H1 (cell line): ENCODE measurements around the gene GIMAP2.

Experiments used
- ATF3 ChIP-seq: IDR thresholded peaks from 2 replicates; pipeline ENCODE4 v1.6.1; 2011; ENCODE audit warnings: low read depth, mild to moderate bottlenecking, low read length; ENCODE audit not compliant: insufficient read depth
- BACH1 ChIP-seq: IDR thresholded peaks from 2 replicates; pipeline ENCODE4 v1.6.1; 2012; ENCODE audit warnings: low read length, improper control_type of control experiment
- CTCF ChIP-seq, 3 experiments: IDR thresholded peaks; 1 replicate in 2 of 3; 2 replicates in 1 of 3; pipeline versions ENCODE4 v1.5.1 to v1.6.1; 2011; ENCODE audit warnings: low read length in 3 of 3, mild to moderate bottlenecking in 3 of 3, inconsistent platforms in 2 of 3, low read depth in 1 of 3, moderate library complexity in 1 of 3; ENCODE audit not compliant: insufficient read depth in 1 of 3; ENCODE audit errors: control extremely low read depth in 1 of 3
- EGR1 ChIP-seq: IDR thresholded peaks from 2 replicates; pipeline ENCODE4 v1.6.1; 2011; ENCODE audit warnings: low read depth, low read length, borderline replicate concordance
- EP300 ChIP-seq, 2 experiments: IDR thresholded peaks; 1 replicate in 1 of 2; 2 replicates in 1 of 2; pipeline ENCODE4 v1.6.1; 2011 to 2012; ENCODE audit warnings: low read depth in 2 of 2, low read length in 2 of 2, mild to moderate bottlenecking in 2 of 2, borderline replicate concordance in 1 of 2, inconsistent platforms in 1 of 2, moderate library complexity in 1 of 2
- EZH2 ChIP-seq: fragments of 200-600 bp; sonication (generic); IDR thresholded peaks from 2 replicates; pipeline ENCODE4 v1.7.1; 2012; ENCODE audit warnings: low read depth, mild to moderate bottlenecking, moderate library complexity, low read length, inconsistent platforms; ENCODE audit not compliant: severe bottlenecking
- MAFK ChIP-seq: IDR thresholded peaks from 2 replicates; pipeline ENCODE4 v1.6.1; 2012; ENCODE audit warnings: low read depth, mild to moderate bottlenecking, improper control_type of control experiment, low read length
- POLR2A ChIP-seq, 2 experiments: IDR thresholded peaks; 1 replicate in 1 of 2; 2 replicates in 1 of 2; pipeline ENCODE4 v1.6.1; 2011; ENCODE audit warnings: low read depth in 2 of 2, low read length in 2 of 2, mild to moderate bottlenecking in 2 of 2; ENCODE audit errors: control extremely low read depth in 1 of 2
- POU5F1 ChIP-seq: IDR thresholded peaks from 2 replicates; pipeline ENCODE4 v1.6.1; 2011; ENCODE audit warnings: low read depth, mild to moderate bottlenecking, low read length, moderate library complexity
- TAF1 ChIP-seq: IDR thresholded peaks from 2 replicates; pipeline ENCODE4 v1.6.1; 2011; ENCODE audit warnings: mild to moderate bottlenecking, low read depth, low read length
- TEAD4 ChIP-seq: IDR thresholded peaks from 2 replicates; pipeline ENCODE4 v1.6.1; 2012; ENCODE audit warnings: low read depth, low read length, inconsistent platforms, mixed read lengths
- YY1 ChIP-seq: IDR thresholded peaks from 2 replicates; pipeline ENCODE4 v1.6.1; 2011; ENCODE audit warnings: low read depth, mild to moderate bottlenecking, low read length
- TF ChIP-seq, protein P1 (sequence below): IDR thresholded peaks from 2 replicates; pipeline ENCODE4 v1.6.1; 2012; ENCODE audit warnings: inconsistent platforms

DNA sequence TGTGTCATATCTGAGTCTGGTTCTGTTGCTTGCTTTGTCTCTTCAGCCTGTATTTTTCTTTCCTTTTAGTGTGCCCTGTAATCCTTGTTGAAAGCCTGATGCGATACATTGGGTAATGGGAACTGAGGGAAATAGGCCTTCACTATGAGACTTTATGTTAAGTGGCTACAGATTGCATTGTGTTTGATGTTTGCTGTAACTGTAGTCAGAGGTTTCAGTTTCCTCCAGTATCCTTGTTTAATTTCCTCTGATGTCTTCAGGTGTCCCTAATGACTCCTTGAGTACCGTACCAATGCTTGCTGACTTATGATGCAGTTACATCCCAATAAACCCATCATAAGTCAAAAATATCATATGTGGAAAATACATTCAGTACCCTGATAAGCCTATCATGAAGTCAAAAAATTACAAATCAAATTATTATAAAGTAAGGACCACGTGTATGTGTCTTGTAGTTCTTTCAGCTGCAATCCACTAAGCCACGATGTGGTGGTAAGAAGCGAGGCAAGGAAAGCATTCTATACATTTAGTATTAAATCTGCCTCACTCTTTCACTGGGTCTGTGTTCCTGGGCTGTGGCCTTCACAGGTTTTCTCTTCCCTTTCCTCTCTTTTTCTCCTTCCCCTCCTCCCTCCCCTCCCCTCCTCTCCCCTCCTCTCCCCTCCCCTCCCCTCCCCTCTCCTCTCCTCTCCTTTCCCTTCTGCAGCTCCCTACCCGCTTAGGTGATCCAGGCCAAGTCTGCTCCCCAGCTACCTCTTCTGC, 40.1 kb upstream of the GIMAP2 start:
- TF ChIP-seq, protein P1, sequence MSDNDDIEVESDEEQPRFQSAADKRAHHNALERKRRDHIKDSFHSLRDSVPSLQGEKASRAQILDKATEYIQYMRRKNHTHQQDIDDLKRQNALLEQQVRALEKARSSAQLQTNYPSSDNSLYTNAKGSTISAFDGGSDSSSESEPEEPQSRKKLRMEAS, result no peak
- TF ChIP-seq POLR2A (IDR thresholded peaks at IDR 0.05; ENCODE audit: control extremely low read depth in 1 of 2, low read depth in 2 of 2, low read length in 2 of 2) (no peak), CTCF (IDR thresholded peaks at IDR 0.05; ENCODE audit: control extremely low read depth in 1 of 3, insufficient read depth in 1 of 3, low read depth in 1 of 3, low read length in 3 of 3) (no peak), EZH2 (no peak), EP300 (IDR thresholded peaks at IDR 0.05; ENCODE audit: borderline replicate concordance in 1 of 2, low read depth in 2 of 2, low read length in 2 of 2) (no peak), TAF1 (no peak), YY1 (no peak), MAFK (no peak), EGR1 (no peak), ATF3 (no peak), TEAD4 (no peak), BACH1 (no peak), POU5F1 (no peak)
